ENCODE results near the gene B4GALT2.

DNA sequence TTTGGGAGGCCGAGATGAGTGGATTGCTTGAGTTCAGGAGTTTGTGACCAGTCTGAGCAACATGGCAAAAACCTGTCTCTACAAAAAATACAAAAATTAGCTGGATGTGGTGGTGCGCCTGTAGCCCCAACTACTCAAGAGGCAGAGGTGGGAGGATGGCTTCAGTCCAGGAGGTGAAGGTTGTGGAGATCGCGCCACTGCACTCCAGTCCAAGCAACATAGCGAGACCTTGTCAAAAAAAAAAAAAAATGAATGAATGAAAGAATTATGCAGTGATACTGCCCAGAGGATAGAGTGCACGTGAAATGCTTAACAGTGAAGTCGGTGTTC is 9.6 kb upstream of the B4GALT2 start:
- TF ChIP-seq CTCF (IDR thresholded peaks at IDR 0.05) (no peak), POLR2A (IDR thresholded peaks at IDR 0.05) (no peak)

All from Peyer's patch (tissue), 4 donors.